LHCN-M2 (cell line): ENCODE data around the gene SMYD3. TPM values are rescaled to one million over a fixed set of nuclear protein-coding genes. Genes with fewer than 3 reads are reported as not detected.
"Not testable (repeated sequence)": the region's sequence is repeated elsewhere in the genome, so short reads cannot be mapped to it uniquely, and the experiment has no call there.

Experiments used
- DNase-seq: peaks from one replicate; pipeline ENCODE4 v3.0.0-alpha.2; 2012; ENCODE audit warnings: low read depth
- total RNA-seq: library from RNA; depleted of rRNA; stranded (reverse); fragments of >200 nt; gene quantifications from 2 replicates; pipeline ENCODE4 v1.2.3, GENCODE V29; 2014

Gene SMYD3
- total RNA-seq, 1 experiment from 2014 or later = 34.0 TPM

GRCh38 chr1:245991266-245991665, 515.8 kb downstream of the SMYD3 start:
- no peak for DNase-seq

GRCh38 chr1:245990315-245991022, 516.6 kb downstream of the SMYD3 start:
- DNase-seq = no peak

GRCh38 chr1:245988393-245989078, 518.5 kb downstream of the SMYD3 start:
- no peak for DNase-seq

- no peak for DNase-seq
Observed at GRCh38 chr1:245987997-245988392, 519.1 kb downstream of the SMYD3 start.

GRCh38 chr1:245987577-245987976, 519.5 kb downstream of the SMYD3 start:
- no peak for DNase-seq

GRCh38 chr1:245987219-245987545, 519.9 kb downstream of the SMYD3 start:
- DNase-seq = peak; percentile 55

- DNase-seq = peak; percentile 75
Observed at GRCh38 chr1:245986404-245987218, 520.5 kb downstream of the SMYD3 start.

DNA sequence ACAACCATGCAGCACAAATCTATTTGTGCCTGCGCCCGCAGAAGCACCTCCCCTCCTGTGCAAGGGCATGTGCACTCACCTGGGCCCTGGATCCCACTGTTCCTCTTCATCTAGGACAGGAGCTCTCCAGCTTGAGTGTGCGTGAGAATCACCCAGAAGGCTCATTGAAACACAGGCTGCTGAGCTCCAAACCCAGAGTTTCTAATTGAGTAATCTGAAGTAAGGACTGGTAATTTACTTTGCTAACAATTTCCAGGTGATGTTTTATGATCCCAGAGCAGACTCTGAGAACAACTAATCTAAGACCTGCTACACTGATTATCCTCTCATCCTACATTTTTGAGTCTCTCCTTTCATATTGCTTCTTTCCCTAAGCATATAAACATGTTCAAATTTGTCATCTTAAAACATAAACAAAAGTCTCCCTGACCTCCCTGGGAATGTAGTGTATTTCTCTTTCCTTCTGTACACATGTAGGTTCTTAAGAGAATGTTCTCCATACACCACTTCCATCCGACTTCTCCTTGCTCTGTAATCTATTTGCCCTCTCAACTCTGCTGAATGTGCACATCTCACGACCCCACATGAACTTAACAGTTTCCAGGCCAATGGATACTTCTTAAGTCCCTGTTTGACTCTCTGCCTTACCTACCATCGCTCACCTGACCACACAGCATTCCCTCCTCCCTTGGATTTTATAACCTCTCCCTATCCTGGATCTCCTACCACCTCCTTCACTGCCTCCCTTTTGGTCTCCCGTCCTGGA, 522.5 kb downstream of the SMYD3 start:
- DNase-seq = no peak

DNA sequence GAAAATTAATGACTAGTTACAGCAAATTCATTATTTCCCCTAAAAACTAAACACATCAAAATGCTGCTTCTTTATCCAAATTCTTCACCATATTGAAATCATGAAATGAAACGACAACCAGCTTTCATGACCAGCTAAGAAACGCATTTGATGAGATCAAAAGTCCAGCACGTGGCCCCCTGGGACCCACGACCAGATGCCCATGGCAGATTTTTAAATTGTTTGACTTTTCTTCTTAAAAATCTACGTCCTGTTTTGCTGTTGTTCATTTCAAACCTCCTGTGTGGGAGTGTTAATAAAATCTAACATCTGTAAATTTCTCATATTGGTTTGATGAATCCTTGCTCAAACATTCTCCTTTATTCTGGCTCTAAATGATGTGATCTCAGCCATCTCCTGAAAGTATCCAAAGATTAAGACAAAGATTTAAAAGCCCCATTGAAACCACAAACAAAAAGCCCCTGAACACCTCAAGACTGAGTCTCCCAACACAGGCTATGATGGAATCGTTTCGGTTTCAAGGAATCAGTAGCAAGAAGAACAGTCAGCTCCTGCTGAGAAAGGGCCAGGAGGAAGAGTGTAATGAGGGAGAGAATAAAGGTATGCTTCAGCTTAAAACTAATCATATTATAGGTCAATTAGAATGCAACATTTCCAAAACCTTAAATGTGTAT, 523.6 kb downstream of the SMYD3 start:
- DNase-seq = no peak

DNA sequence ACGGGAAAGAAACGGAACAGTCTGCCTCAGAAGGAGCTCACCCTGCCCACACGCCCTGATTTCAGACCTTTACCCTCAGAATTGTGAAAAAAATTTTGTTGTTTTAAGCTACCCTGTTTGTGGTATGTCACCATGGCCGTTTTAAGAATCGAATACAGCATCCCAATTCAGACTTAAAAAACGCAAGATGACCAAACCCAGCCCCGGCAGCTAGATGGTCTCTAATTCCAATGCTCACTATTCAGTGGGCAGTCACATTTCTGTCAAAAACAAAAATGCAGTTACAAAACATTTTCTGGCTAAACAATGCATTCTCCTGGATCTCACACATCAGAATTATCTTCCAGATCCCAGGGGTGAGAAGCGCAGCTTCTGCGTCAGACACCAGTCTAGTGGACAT, 527.5 kb downstream of the SMYD3 start:
- DNase-seq = no peak

DNA sequence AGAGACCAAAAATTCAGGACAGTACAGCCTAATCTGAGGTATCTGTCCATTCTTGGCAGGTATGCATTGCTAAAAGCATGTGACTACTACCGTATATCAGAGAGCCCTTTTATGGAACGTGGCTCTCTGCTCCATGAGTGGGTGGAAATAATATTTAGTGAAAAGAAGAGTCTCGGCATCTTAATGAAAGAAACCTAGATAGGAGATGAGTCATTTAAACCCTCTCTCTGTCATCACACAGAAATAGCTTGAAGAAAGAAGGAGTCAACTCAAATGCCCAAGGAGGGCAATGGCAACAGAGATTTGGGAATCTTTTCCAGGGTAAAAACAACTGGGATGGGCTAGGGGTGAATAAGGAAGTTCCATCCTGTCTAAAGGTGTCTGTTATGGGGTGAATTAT, 528.2 kb downstream of the SMYD3 start:
- no peak for DNase-seq

DNA sequence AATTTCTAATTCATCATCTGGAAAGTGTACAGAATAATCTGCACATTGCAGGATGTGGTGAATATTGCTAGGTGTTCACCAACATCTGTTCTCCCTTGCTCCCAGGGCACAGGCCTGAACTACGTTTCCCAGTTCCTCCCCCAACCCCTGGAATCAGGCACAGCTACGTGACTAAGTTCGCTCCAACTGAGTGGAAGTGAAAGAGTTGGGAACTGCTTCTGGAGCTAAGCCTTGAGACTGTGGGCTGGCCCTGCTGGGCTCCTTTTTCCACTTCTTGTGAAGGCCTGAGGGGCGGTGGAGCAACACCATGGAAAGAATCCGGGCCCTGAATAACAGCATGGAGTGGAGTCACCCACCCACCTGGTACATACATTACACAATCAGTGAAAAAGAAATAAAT, 534.6 kb downstream of the SMYD3 start:
- no peak for DNase-seq

DNA sequence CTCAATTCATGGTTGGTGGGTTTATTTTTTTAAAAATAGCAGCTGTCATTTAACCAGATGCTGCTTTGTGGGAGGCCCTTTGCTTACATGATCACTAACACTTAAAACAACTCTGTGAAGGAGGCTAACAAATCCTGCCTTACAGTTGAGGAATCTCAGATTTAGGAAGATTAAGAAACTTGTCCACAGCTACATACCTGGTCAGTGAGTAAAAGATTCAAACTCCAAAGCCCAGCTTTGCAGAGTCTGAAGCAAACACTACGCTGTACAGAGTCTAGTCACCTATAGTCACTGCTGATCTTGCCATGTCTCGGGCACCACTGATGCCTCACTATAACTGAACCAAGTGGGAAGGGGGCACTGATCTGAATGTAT, 535.4 kb downstream of the SMYD3 start:
- DNase-seq = no peak

- DNase-seq = not testable (repeated sequence)
Observed at GRCh38 chr1:245971076-245971710, 535.9 kb downstream of the SMYD3 start.

DNA sequence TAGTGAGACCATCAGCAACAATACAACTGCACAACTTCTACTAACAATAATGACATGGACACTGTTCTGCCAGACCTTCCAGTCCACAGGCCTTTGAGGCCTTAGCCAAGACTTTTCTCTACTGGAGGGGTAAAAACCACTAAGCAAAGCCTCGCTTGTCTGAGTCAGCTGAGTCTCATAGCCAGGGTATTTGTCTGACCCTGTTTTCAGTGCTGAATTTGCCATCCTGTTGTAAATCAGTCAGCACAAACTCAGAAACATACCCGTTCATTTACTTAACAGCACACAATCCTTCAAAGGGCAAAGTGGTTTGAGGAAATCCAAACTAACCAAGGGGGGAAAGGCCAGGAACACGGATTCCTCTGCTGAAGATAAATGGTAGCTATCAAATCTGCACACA, 537.8 kb downstream of the SMYD3 start:
- peak; percentile 92 for DNase-seq

GRCh38 chr1:245968775-245969174, 538.3 kb downstream of the SMYD3 start:
- no peak for DNase-seq

DNA sequence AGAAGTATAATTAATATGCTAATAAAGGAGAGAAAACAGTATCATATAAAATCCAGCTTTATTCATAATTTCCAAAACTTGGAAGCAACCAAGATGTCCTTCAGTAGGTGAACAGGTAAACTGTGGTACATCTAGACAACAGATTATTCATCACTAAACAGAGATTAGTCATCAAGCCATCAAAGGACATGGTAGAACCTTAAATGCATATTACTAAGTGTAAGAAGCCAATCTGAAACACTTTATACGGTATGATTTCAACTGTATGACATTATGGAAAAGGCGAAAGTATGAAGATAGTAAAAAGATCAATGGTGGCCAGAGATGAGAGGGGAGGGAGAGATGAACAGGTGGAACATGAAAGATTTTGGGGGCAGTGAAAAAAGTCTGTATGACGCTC, 541.7 kb downstream of the SMYD3 start:
- DNase-seq = no peak

- no peak for DNase-seq
Observed at GRCh38 chr1:245963649-245964048, 543.4 kb downstream of the SMYD3 start.

DNA sequence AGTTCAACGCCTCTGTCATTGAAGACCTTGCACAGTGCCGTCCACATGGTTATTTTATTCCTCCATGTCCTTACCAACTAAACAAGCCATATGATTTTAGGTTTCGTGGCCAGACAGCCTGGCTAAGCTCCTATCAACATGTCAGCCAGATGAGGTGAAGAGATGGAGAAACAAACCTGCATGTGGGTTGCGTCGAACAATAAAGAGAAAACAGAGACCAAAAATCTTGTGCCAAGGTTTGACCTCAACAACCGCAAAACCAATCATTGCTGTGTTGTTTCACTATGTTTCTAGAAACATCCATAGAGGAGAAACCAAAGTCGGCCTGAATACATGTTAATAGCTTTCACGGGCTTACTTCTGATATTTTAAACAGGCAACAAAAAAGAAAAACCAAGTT, 544.6 kb downstream of the SMYD3 start:
- no peak for DNase-seq

DNA sequence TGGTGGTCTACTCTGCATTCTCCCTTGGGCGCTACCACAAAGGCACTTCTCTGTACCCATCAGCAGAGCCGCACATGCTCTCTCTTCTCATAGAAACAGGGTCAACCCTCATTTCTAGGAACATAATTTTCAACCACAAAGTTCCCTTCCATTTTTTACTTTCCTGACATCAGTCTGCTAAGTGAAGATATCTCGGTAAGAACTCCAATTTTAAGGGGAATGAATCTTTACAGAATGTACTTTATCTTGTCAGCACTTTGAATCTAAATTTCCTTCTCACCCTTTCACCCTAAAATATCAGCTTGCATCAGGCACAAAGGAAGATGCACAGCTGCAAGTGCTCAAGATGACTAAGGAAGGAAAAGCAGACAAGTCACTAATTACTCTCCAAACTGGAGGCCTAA, 545.9 kb downstream of the SMYD3 start:
- no peak for DNase-seq

- no peak for DNase-seq
Observed at GRCh38 chr1:245960171-245960570, 546.9 kb downstream of the SMYD3 start.
